ENCODE data around the gene ITIH1.

DNA sequence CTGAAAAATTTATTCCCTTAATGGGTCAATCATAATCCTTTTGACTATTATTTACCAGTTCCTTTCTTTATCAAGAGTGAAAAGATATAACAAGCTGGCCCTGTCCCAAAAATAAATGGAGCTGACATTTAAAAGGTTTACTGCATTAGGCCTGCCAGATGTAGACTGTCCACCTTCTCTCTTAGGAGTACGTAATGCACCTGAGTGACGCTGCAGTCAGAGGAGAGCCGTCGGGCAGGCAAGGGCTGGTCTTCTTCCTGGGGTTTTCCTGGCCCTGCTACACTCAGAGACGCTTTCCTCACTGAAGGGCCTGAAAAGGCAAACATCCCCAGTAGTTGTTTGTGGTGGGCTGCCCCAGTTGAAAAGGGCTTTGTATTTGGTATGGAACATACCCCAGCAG lies 34.2 kb upstream of the ITIH1 start:
- TF ChIP-seq, protein P1, sequence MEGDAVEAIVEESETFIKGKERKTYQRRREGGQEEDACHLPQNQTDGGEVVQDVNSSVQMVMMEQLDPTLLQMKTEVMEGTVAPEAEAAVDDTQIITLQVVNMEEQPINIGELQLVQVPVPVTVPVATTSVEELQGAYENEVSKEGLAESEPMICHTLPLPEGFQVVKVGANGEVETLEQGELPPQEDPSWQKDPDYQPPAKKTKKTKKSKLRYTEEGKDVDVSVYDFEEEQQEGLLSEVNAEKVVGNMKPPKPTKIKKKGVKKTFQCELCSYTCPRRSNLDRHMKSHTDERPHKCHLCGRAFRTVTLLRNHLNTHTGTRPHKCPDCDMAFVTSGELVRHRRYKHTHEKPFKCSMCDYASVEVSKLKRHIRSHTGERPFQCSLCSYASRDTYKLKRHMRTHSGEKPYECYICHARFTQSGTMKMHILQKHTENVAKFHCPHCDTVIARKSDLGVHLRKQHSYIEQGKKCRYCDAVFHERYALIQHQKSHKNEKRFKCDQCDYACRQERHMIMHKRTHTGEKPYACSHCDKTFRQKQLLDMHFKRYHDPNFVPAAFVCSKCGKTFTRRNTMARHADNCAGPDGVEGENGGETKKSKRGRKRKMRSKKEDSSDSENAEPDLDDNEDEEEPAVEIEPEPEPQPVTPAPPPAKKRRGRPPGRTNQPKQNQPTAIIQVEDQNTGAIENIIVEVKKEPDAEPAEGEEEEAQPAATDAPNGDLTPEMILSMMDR (conservative IDR thresholded peaks at IDR 0.05): no peak
- no peak for TF ChIP-seq ZFX (IDR thresholded peaks at IDR 0.05)
